ENCODE measurements around the gene LRRC3.

DNA sequence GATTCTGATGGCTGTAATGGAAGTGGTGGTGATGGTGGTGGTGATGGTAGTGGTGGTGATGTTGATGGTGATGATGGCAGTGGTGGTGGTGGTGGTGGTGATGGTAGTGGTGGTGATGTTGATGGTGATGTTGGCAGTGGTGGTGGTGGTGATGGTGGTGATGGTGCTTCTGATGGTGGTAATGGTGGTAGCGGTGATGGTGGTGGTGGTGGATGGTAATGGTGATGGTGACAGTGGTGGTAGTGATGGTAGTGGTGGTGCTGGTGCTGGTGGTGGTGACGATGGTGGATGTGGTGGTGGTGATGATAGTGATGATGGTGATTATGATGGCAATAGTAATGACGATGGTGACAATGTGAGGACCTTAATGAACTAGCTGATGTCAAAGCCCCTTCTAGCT lies 35.6 kb upstream of the LRRC3 start:
- TF ChIP-seq EZH2 (optimal IDR thresholded peaks at IDR 0.05; ENCODE audit: low read depth, low read length): no peak
- TF ChIP-seq, protein P1, sequence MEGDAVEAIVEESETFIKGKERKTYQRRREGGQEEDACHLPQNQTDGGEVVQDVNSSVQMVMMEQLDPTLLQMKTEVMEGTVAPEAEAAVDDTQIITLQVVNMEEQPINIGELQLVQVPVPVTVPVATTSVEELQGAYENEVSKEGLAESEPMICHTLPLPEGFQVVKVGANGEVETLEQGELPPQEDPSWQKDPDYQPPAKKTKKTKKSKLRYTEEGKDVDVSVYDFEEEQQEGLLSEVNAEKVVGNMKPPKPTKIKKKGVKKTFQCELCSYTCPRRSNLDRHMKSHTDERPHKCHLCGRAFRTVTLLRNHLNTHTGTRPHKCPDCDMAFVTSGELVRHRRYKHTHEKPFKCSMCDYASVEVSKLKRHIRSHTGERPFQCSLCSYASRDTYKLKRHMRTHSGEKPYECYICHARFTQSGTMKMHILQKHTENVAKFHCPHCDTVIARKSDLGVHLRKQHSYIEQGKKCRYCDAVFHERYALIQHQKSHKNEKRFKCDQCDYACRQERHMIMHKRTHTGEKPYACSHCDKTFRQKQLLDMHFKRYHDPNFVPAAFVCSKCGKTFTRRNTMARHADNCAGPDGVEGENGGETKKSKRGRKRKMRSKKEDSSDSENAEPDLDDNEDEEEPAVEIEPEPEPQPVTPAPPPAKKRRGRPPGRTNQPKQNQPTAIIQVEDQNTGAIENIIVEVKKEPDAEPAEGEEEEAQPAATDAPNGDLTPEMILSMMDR (IDR thresholded peaks at IDR 0.05; ENCODE audit: low read length): no peak

Measured in MM.1S (cell line).